A673 (cell line): Measurements from ENCODE around the gene LAMA2. TPM values are rescaled to one million over a fixed set of nuclear protein-coding genes. Genes with fewer than 3 reads are reported as not detected.

Experiments used
- BruUV-seq: library from RNA; stranded (reverse); fragments of 400-500 nt; replicated peaks from 2 replicates; lab custom pipeline; 2021; lab: Mats Ljungman, UMichigan
- CTCF ChIA-PET: fragments of 300-600 bp; sonication (Branson Sonifier 250); formaldehyde crosslinking; loops from one replicate; lab custom pipeline; 2022; ENCODE audit warnings: antibody characterized with exemption; lab: Charles Lee
- POLR2A ChIA-PET: fragments of 300-600 bp; sonication (Branson Sonifier 250); formaldehyde crosslinking; loops from one replicate; lab custom pipeline; 2022; ENCODE audit warnings: antibody characterized with exemption; ENCODE audit not compliant: low non-redundant PET; lab: Charles Lee
- DNase-seq: peaks from one replicate; pipeline ENCODE4 v3.0.0-alpha.2; 2015; ENCODE audit warnings: low spot score
- H3K27ac ChIP-seq: fragments of 200-600 bp; sonication (generic); 2 replicates; pipeline ENCODE4 v1.5.1; 2016; ENCODE audit warnings: mixed run types, low read depth, mild to moderate bottlenecking, mixed read lengths, antibody characterized with exemption, low read length; ENCODE audit not compliant: poor library complexity, severe bottlenecking
- H3K27me3 ChIP-seq: fragments of 200-600 bp; sonication (generic); replicated peaks from 2 replicates; pipeline ENCODE4 v1.6.1; 2017; ENCODE audit warnings: mixed run types, low read depth, mild to moderate bottlenecking, mixed read lengths, antibody characterized with exemption, low read length; ENCODE audit not compliant: insufficient read depth, poor library complexity
- H3K36me3 ChIP-seq: fragments of 200-600 bp; sonication (generic); 2 replicates; pipeline ENCODE4 v1.6.1; 2016; ENCODE audit warnings: mixed run types, mild to moderate bottlenecking, mixed read lengths, antibody characterized with exemption, low read length; ENCODE audit not compliant: insufficient read depth, poor library complexity, severe bottlenecking
- H3K4me1 ChIP-seq: fragments of 200-600 bp; sonication (generic); 2 replicates; pipeline ENCODE4 v1.6.1; 2017; ENCODE audit warnings: mixed run types, mild to moderate bottlenecking, mixed read lengths, antibody characterized with exemption, low read length; ENCODE audit not compliant: insufficient read depth, poor library complexity, severe bottlenecking
- H3K4me3 ChIP-seq: fragments of 200-600 bp; sonication (generic); 2 replicates; pipeline ENCODE4 v1.5.1; 2016; ENCODE audit warnings: low read depth, mixed run types, mild to moderate bottlenecking, mixed read lengths, low read length; ENCODE audit not compliant: poor library complexity, severe bottlenecking
- H3K9me3 ChIP-seq: fragments of 200-600 bp; sonication (generic); 2 replicates; pipeline ENCODE4 v1.6.1; 2016; ENCODE audit warnings: mixed run types, low read depth, mild to moderate bottlenecking, mixed read lengths, antibody characterized with exemption, low read length; ENCODE audit not compliant: poor library complexity, severe bottlenecking
- CTCF ChIP-seq: fragments of 300-800, 200-600 bp; sonication (generic); conservative IDR thresholded peaks from 2 replicates; pipeline ENCODE4 v1.5.1; 2017; ENCODE audit warnings: low read depth, mild to moderate bottlenecking, antibody characterized with exemption, low read length, moderate library complexity, mixed read lengths
- EZH2 ChIP-seq: fragments of 200-600 bp; sonication (generic); IDR thresholded peaks from 2 replicates; pipeline ENCODE4 v1.6.1; 2017; ENCODE audit warnings: borderline replicate concordance, low read depth, mild to moderate bottlenecking, mixed read lengths, antibody characterized with exemption, low read length; ENCODE audit not compliant: poor library complexity, severe bottlenecking
- intact Hi-C: fragments of 100-400 bp; cut with micrococcal nuclease; formaldehyde crosslinking; loops from one replicate; pipeline ENCODE4 v1.10.0; 2022; ENCODE audit not compliant: unreplicated experiment
- total RNA-seq: library from RNA; stranded (reverse); gene quantifications from 2 replicates; pipeline ENCODE4 v1.2.3, GENCODE V29; 2021

LAMA2 gene
- total RNA-seq, 1 experiment from 2014 or later, result 2.2 TPM

- no peaks in the 10 kb centered on the region for H3K36me3 ChIP-seq
- H3K27ac ChIP-seq, result peak overlapping the region; percentile 19
- DNase-seq, result no peak
- ChIA-PET CTCF (no interaction called here), POLR2A (no interaction called here)
- intact Hi-C loops, result no loop called here
- no peak overlapping the region for H3K4me3 ChIP-seq
- no peaks in the 10 kb centered on the region for H3K27me3 ChIP-seq
- TF ChIP-seq EZH2 (no peak), CTCF (no peak)
- no peaks in the 10 kb centered on the region for H3K9me3 ChIP-seq
- H3K4me1 ChIP-seq, result peaks cover 27% of the 10 kb centered on the region
- no TSS peak for BruUV-seq
These were observed 328.7 kb downstream of the LAMA2 start for GRCh38 chr6:129211626-129212025.

GRCh38 chr6:129212081-129212480, 329.1 kb downstream of the LAMA2 start:
- H3K9me3 ChIP-seq, result no peaks in the 10 kb centered on the region
- BruUV-seq, result no TSS peak
- intact Hi-C loops, result no loop called here
- H3K4me3 ChIP-seq, result no peak overlapping the region
- CTCF ChIA-PET, result no interaction called here
- peaks cover 23% of the 10 kb centered on the region for H3K4me1 ChIP-seq
- POLR2A ChIA-PET, result interaction anchor here (0.7 kb wide), 1 partner anchor 55 kb away, joined by 5 read pairs; no protein-coding TSS in a partner anchor
- no peak for DNase-seq
- no peaks in the 10 kb centered on the region for H3K36me3 ChIP-seq
- H3K27me3 ChIP-seq, result no peaks in the 10 kb centered on the region
- H3K27ac ChIP-seq, result peak overlapping the region; percentile 19
- TF ChIP-seq CTCF (no peak), EZH2 (no peak)

- no peaks in the 10 kb centered on the region for H3K27me3 ChIP-seq
- no peak overlapping the region for H3K27ac ChIP-seq
- TF ChIP-seq EZH2 (no peak), CTCF (no peak)
- DNase-seq, result no peak
- intact Hi-C loops, result no loop called here
- no peak overlapping the region for H3K4me3 ChIP-seq
- no peaks in the 10 kb centered on the region for H3K36me3 ChIP-seq
- H3K9me3 ChIP-seq, result no peaks in the 10 kb centered on the region
- no peaks in the 10 kb centered on the region for H3K4me1 ChIP-seq
- no TSS peak for BruUV-seq
- CTCF ChIA-PET, result no interaction called here
- POLR2A ChIA-PET, result no interaction called here
These were observed 332.3 kb downstream of the LAMA2 start for GRCh38 chr6:129215246-129215645.
